GM06990 (cell line): ENCODE measurements around the gene TPP2.

ENCODE experiments used
- DNase-seq: peaks from one replicate; pipeline ENCODE4 v3.0.0-alpha.2; 2011; ENCODE audit not compliant: insufficient read length; ENCODE audit errors: extremely low read depth
- H3K27me3 ChIP-seq: replicated peaks from 2 replicates; pipeline ENCODE4 v1.6.0; 2011; ENCODE audit warnings: low read length; ENCODE audit not compliant: control insufficient read depth, insufficient read depth
- H3K36me3 ChIP-seq: 2 replicates; pipeline ENCODE4 v1.5.1; 2011; ENCODE audit warnings: low read length; ENCODE audit not compliant: control insufficient read depth, insufficient read depth
- H3K4me3 ChIP-seq: replicated peaks from 2 replicates; pipeline ENCODE4 v1.5.1; 2011; ENCODE audit warnings: low read depth, mild to moderate bottlenecking, control low read depth, low read length
- TF ChIP-seq, protein P1 (sequence below): IDR thresholded peaks from 2 replicates; pipeline ENCODE4 v1.5.1; 2011; ENCODE audit warnings: low read length, control low read depth, mild to moderate bottlenecking, inconsistent platforms; ENCODE audit not compliant: insufficient read depth, poor library complexity, severe bottlenecking

The TPP2 gene

GRCh38 chr13:102597029-102597961 is 509 bp downstream of the TPP2 start:
- DNase-seq: peak; percentile 50

DNA sequence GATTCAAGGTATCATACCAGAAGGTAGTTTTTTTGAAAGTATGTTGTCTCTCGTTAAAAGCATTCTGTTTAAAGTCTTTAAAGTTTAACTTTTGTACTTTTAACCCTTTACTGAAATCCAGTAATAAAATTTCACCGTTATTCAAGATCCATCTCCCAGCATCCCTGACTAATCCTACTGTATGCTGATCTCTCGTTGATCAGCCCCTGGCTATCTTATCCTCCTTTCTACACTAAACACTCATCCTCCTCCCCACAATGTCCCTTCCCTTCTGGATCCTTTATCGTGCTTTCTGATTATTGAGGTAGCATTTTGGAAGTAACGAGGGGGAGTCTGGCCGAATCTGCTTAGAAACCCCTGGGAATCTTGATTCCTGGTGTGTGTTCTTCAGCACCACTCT is 1.3 kb downstream of the TPP2 start:
- H3K4me3 ChIP-seq: peak overlapping the region; percentile 75
- peaks cover 1% of the 10 kb centered on the region; the same call in 1 of the 2 replicates for H3K36me3 ChIP-seq
- H3K27me3 ChIP-seq: no peaks in the 10 kb centered on the region
- no peak for DNase-seq
- TF ChIP-seq, protein P1, sequence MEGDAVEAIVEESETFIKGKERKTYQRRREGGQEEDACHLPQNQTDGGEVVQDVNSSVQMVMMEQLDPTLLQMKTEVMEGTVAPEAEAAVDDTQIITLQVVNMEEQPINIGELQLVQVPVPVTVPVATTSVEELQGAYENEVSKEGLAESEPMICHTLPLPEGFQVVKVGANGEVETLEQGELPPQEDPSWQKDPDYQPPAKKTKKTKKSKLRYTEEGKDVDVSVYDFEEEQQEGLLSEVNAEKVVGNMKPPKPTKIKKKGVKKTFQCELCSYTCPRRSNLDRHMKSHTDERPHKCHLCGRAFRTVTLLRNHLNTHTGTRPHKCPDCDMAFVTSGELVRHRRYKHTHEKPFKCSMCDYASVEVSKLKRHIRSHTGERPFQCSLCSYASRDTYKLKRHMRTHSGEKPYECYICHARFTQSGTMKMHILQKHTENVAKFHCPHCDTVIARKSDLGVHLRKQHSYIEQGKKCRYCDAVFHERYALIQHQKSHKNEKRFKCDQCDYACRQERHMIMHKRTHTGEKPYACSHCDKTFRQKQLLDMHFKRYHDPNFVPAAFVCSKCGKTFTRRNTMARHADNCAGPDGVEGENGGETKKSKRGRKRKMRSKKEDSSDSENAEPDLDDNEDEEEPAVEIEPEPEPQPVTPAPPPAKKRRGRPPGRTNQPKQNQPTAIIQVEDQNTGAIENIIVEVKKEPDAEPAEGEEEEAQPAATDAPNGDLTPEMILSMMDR: no peak

More at GRCh38 chr13:102597029-102597961, 509 bp downstream of the TPP2 start:
- H3K36me3 ChIP-seq: peaks cover 1% of the 10 kb centered on the region; the same call in 1 of the 2 replicates
- peak overlapping the region; percentile 75 for H3K4me3 ChIP-seq
- TF ChIP-seq, protein P1: no peak
- no peaks in the 10 kb centered on the region for H3K27me3 ChIP-seq

GRCh38 chr13:102599426-102600012 is 2.7 kb downstream of the TPP2 start:
- Histone ChIP-seq H3K4me3 (peak overlapping the region; percentile 75), H3K27me3 (no peaks in the 10 kb centered on the region), H3K36me3 (peaks cover 1% of the 10 kb centered on the region; the same call in 1 of the 2 replicates)
- no peak for DNase-seq
- TF ChIP-seq, protein P1: no peak

DNA sequence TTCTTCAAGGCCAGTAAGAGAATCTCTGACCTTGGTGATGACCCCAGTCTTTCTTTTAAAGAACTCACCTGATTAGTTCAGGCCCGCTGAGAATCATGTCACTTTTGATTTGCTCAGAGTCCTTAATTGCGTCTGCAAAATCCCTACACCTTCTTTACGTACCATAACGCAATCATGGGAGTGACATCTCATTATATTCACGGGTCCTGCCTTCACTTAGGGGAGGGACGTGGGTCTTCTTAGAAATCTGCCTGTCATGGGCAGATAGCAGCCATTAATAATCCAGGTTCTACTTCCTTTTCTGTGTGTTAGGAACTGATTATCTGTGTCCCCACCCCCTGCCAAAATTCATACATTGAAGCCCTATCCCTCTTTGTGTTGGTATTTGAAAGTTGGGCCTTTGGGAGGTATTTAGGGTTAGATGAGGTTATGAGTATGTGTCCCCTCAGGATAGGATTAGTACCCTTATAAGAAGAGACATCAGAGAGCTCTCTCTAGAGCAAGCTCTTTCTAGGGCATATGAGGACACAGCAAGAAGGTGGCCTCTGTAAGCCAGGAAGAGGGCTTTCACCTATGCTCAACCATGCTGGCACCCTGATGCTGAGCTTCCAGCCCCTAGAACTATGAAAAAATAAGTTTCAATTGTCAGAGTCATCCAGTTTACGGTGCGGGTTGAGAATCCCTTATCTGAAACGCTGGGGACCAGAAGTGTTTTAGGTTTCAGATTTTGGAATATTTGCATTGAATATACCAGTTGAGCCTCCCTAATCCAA is 9.9 kb downstream of the TPP2 start:
- no peak overlapping the region for H3K4me3 ChIP-seq
- H3K36me3 ChIP-seq: peaks cover 7% of the 10 kb centered on the region
- no peak for DNase-seq

DNA sequence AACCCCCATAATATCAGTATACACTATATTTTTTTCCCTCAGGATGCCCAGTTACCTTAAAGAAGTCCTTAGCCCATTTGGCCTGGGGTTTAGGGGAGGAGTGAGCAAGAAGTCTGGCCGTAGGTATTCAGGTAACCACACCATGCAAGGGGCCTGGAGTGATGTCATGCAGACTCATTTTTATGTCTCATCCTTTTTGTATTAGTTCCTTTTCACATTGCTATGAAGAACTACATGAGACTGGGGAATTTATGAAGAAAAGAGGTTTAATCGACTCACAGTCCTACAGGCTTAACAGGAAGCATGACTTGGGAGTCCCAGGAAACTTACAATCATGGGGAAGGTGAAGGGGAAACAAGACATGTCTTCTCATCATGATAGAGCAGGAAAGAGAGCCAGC is 12.2 kb downstream of the TPP2 start:
- Histone ChIP-seq H3K4me3 (no peak overlapping the region), H3K36me3 (peaks cover 7% of the 10 kb centered on the region), H3K27me3 (no peaks in the 10 kb centered on the region)
- no peak for DNase-seq
- TF ChIP-seq, protein P1: no peak

More for the DNA sequence above, 9.9 kb downstream of the TPP2 start:
- TF ChIP-seq, protein P1: no peak
- H3K27me3 ChIP-seq: no peaks in the 10 kb centered on the region
